K562 (cell line): ENCODE data around the gene HTR1D. TPM values are rescaled to one million over a fixed set of nuclear protein-coding genes. Genes with fewer than 3 reads are reported as not detected.

Source experiments
- ATAC-seq: fragments of 200-7000 bp; cut with Tn5 transposase; 3 replicates; pipeline ENCODE4 v1.9.1; 2020; ENCODE audit warnings: moderate library complexity
- BruUV-seq: library from RNA; stranded (reverse); fragments of 400-500 nt; replicated peaks from 2 replicates; lab custom pipeline; 2021; lab: Mats Ljungman, UMichigan
- CTCF ChIA-PET: fragments of 300-600 bp; formaldehyde crosslinking; extraction: SDS; loops from one replicate; lab custom pipeline; 2021; ENCODE audit warnings: low intra/inter-chr PET ratio; lab: Yijun Ruan, JAX
- POLR2A ChIA-PET: fragments of 300-600, 350-650 bp; sonication (Branson Sonifier 250); formaldehyde crosslinking; extraction: SDS; loops from one replicate; lab custom pipeline; 2021; ENCODE audit warnings: antibody characterized with exemption, inconsistent platforms; lab: Yijun Ruan, JAX
- DNase-seq, 4 experiments: peaks; one replicate each; pipeline versions ENCODE4 v3.0.0 to v3.0.0-alpha.2; 2011 to 2018; ENCODE audit warnings: low spot score in 3 of 4, mixed read lengths in 3 of 4; ENCODE audit errors: extremely low read depth in 1 of 4
- FAIRE-seq: peaks from 2 replicates; lab custom pipeline; 2011; peaks lifted over from hg19 to GRCh38; lab: Jason Lieb, UNC
- H2AFZ ChIP-seq: 2 replicates; pipeline ENCODE4 v1.6.0; 2011; ENCODE audit warnings: low read depth, low read length, control low read depth, inconsistent platforms
- H3K27ac ChIP-seq: fragments of 200-600 bp; 3 replicates; pipeline ENCODE4 v1.8.0; 2011; ENCODE audit warnings: low read depth, mild to moderate bottlenecking, control low read depth, inconsistent platforms, low read length, moderate library complexity, mixed read lengths; ENCODE audit errors: extremely low read depth
- H3K27me3 ChIP-seq, 2 experiments: fragments of 300-600 bp in 1 of 2; 2 replicates in 1 of 2; 3 replicates in 1 of 2; pipeline versions ENCODE4 v1.6.0 to v1.8.0; 2011; ENCODE audit warnings: inconsistent platforms in 2 of 2, low read length in 2 of 2, mild to moderate bottlenecking in 1 of 2, mixed read lengths in 1 of 2, moderate library complexity in 1 of 2; ENCODE audit not compliant: control insufficient read depth in 2 of 2, insufficient read depth in 2 of 2
- H3K36me3 ChIP-seq: fragments of 300-600 bp; 3 replicates; pipeline ENCODE4 v1.8.0; 2011; ENCODE audit warnings: mild to moderate bottlenecking, low read length, inconsistent platforms; ENCODE audit not compliant: control insufficient read depth, insufficient read depth
- H3K4me1 ChIP-seq, 2 experiments: fragments of 200-600 bp in 1 of 2; replicated peaks in 1 of 2; 2 replicates in 1 of 2; 3 replicates in 1 of 2; pipeline versions ENCODE4 v1.5.1 to v1.8.0; 2011; ENCODE audit warnings: inconsistent platforms in 2 of 2, low read length in 2 of 2, mild to moderate bottlenecking in 1 of 2, mixed read lengths in 1 of 2, moderate library complexity in 1 of 2; ENCODE audit not compliant: control insufficient read depth in 2 of 2, insufficient read depth in 2 of 2
- H3K4me2 ChIP-seq: 2 replicates; pipeline ENCODE4 v1.6.1; 2011; ENCODE audit warnings: low read length, control low read depth, inconsistent platforms, mixed read lengths; ENCODE audit not compliant: insufficient read depth
- H3K4me3 ChIP-seq: fragments of 200-600 bp; sonication (generic), shearing (Covaris generic); 2 replicates; pipeline ENCODE4 v1.5.1; 2016; ENCODE audit warnings: control low read depth, inconsistent platforms
- H3K79me2 ChIP-seq: fragments of 200-600 bp; 3 replicates; pipeline ENCODE4 v1.8.0; 2011; ENCODE audit warnings: low read length, inconsistent platforms; ENCODE audit not compliant: control insufficient read depth, insufficient read depth
- H3K9ac ChIP-seq, 2 experiments: 2 replicates each; pipeline versions ENCODE4 v1.6.0 to v1.6.1; 2011; ENCODE audit warnings: low read depth in 2 of 2, low read length in 2 of 2, control low read depth in 1 of 2, inconsistent platforms in 1 of 2, mild to moderate bottlenecking in 1 of 2, mixed read lengths in 1 of 2; ENCODE audit not compliant: insufficient read depth in 1 of 2
- H3K9me1 ChIP-seq: one replicate; pipeline ENCODE4 v1.6.0; 2011; ENCODE audit warnings: inconsistent platforms, mild to moderate bottlenecking, low read length, moderate library complexity; ENCODE audit not compliant: control insufficient read depth, insufficient read depth
- H3K9me3 ChIP-seq: replicated peaks from 2 replicates; pipeline ENCODE4 v1.5.1; 2011; ENCODE audit warnings: low read depth, low read length, inconsistent platforms; ENCODE audit not compliant: control insufficient read depth, insufficient read depth
- H4K20me1 ChIP-seq: replicated peaks from 2 replicates; pipeline ENCODE4 v1.6.1; 2011; ENCODE audit warnings: low read length, inconsistent platforms, mixed read lengths; ENCODE audit not compliant: control insufficient read depth, insufficient read depth
- BMI1 ChIP-seq: fragments of 150-350 bp; IDR thresholded peaks from 2 replicates; pipeline ENCODE4 v1.6.1; 2014; ENCODE audit warnings: low read length
- CBX8 ChIP-seq: fragments of 200-600 bp; sonication (generic); IDR thresholded peaks from 2 replicates; pipeline ENCODE4 v1.6.1; 2012; ENCODE audit warnings: borderline replicate concordance, mixed run types, low read depth, mild to moderate bottlenecking, moderate library complexity, mixed read lengths, low read length, control low read depth, inconsistent platforms; ENCODE audit not compliant: poor library complexity, severe bottlenecking; ENCODE audit errors: extremely low read depth
- CCNT2 ChIP-seq: IDR thresholded peaks from 2 replicates; pipeline ENCODE4 v1.6.1; 2011; ENCODE audit warnings: borderline replicate concordance, low read depth, mild to moderate bottlenecking, moderate library complexity, mixed read lengths, low read length; ENCODE audit not compliant: insufficient read length; ENCODE audit errors: extremely low read depth
- CTCF ChIP-seq, 3 experiments: IDR thresholded peaks in 2 of 3; conservative IDR thresholded peaks in 1 of 3; 2 replicates each; pipeline ENCODE4 v1.5.1; 2011 to 2012; ENCODE audit warnings: low read length in 3 of 3, mild to moderate bottlenecking in 3 of 3, control low read depth in 2 of 3, improper control_type of control experiment in 1 of 3, inconsistent platforms in 1 of 3, low read depth in 1 of 3, mixed read lengths in 1 of 3, moderate library complexity in 1 of 3; ENCODE audit not compliant: insufficient read depth in 2 of 3
- DACH1 ChIP-seq: fragments of 450-650 bp; IDR thresholded peaks from 2 replicates; pipeline ENCODE4 v1.6.1; 2018; ENCODE audit not compliant: partially characterized antibody
- ESRRA ChIP-seq: fragments of 450-650 bp; IDR thresholded peaks from 2 replicates; pipeline ENCODE4 v1.6.1; 2014; ENCODE audit warnings: low read depth, mild to moderate bottlenecking, moderate library complexity, borderline replicate concordance
- GABPA ChIP-seq: fragments of 200-800 bp; sonication (Bioruptor generic); conservative IDR thresholded peaks from 2 replicates; pipeline ENCODE4 v1.6.1; 2016; ENCODE audit warnings: low read depth, missing genetic modification characterization, missing compliant biosample characterization
- GTF2A2 ChIP-seq: IDR thresholded peaks from 2 replicates; pipeline ENCODE4 v1.6.1; 2016; ENCODE audit warnings: mild to moderate bottlenecking, missing genetic modification characterization, missing compliant biosample characterization
- KDM2B ChIP-seq: fragments of 250-450 bp; sonication (Bioruptor Pico); IDR thresholded peaks from 2 replicates; pipeline ENCODE4 v1.8.0; 2021; ENCODE audit warnings: mild to moderate bottlenecking, moderate library complexity
- MEF2A ChIP-seq: IDR thresholded peaks from 2 replicates; pipeline ENCODE4 v1.6.1; 2011; ENCODE audit warnings: low read depth, mild to moderate bottlenecking, low read length, moderate library complexity; ENCODE audit not compliant: control insufficient read depth
- NR1H2 ChIP-seq: sonication (generic); formaldehyde crosslinking; IDR thresholded peaks from 2 replicates; pipeline ENCODE4 v1.4.0; 2020; ENCODE audit warnings: mild to moderate bottlenecking, missing genetic modification reagents
- NUFIP1 ChIP-seq: fragments of 450-650 bp; IDR thresholded peaks from 2 replicates; pipeline ENCODE4 v1.6.1; 2018; ENCODE audit not compliant: partially characterized antibody
- PHTF2 ChIP-seq: fragments of 250-450 bp; sonication (Bioruptor Pico); IDR thresholded peaks from 2 replicates; pipeline ENCODE4 v1.5.0; 2021; ENCODE audit warnings: mild to moderate bottlenecking
- RFX1 ChIP-seq: fragments of 450-650 bp; IDR thresholded peaks from 2 replicates; pipeline ENCODE4 v1.6.1; 2016; ENCODE audit warnings: mild to moderate bottlenecking, moderate library complexity
- SETDB1 ChIP-seq: IDR thresholded peaks from one replicate; pipeline ENCODE4 v1.6.1; 2012; ENCODE audit warnings: low read length, control low read depth, inconsistent platforms
- SIX5 ChIP-seq, 2 experiments: IDR thresholded peaks; 2 replicates each; pipeline ENCODE4 v1.6.1; 2011; ENCODE audit warnings: low read length in 2 of 2, borderline replicate concordance in 1 of 2, low read depth in 1 of 2, mild to moderate bottlenecking in 1 of 2, moderate library complexity in 1 of 2; ENCODE audit not compliant: insufficient read depth in 1 of 2
- SP1 ChIP-seq: sonication (generic); formaldehyde crosslinking; IDR thresholded peaks from 2 replicates; pipeline ENCODE4 v1.8.1; 2022; ENCODE audit warnings: mild to moderate bottlenecking, missing genetic modification reagents
- ZNF12 ChIP-seq: sonication (generic); formaldehyde crosslinking; IDR thresholded peaks from 2 replicates; pipeline ENCODE4 v1.4.0; 2020; ENCODE audit warnings: mild to moderate bottlenecking, missing genetic modification reagents
- WGBS: fragments of 100-300 bp; shearing (Covaris generic); methylation state at CpG from one replicate; pipeline ENCODE4 v1.1.6; 2016; ENCODE audit warnings: low coverage, mixed read lengths; ENCODE audit not compliant: insufficient coverage; ENCODE audit errors: missing lambda C conversion rate; 5-methylcytosine and 5-hydroxymethylcytosine counted together
- in situ Hi-C: fragments of 300-500 bp; cut with MboI; formaldehyde crosslinking; loops from 4 replicates; pipeline ENCODE4 v1.15.0; 2018; ENCODE audit warnings: inconsistent platforms, mixed read lengths
- intact Hi-C: fragments of 100-400 bp; cut with micrococcal nuclease; formaldehyde crosslinking; loops from 2 replicates; pipeline ENCODE4 v1.14.2; 2022
- polyA plus RNA-seq, 8 experiments: library from polyadenylated mRNA; depleted of rRNA in 4 of 8; stranded (reverse) in 5 of 8; unstranded in 3 of 8; fragments of >200 nt; fragmentation: Nextera tagmentation in 2 of 8; fragmentation: Illumina TruSeq in 1 of 8; extraction: Ambion mirVana in 2 of 8; extraction: Trizol in 1 of 8; gene quantifications; 2 replicates each; pipeline versions ENCODE4 v1.2.1 to v1.2.3, GENCODE V29; 2011 to 2014; ENCODE audit warnings: inconsistent platforms in 1 of 8, missing spikeins in 1 of 8
- total RNA-seq, 7 experiments: library from RNA; depleted of rRNA in 6 of 7; stranded (reverse); fragments of >200 nt in 6 of 7; fragmentation: Illumina TruSeq in 2 of 7; extraction: Trizol in 2 of 7; gene quantifications; 2 replicates each; pipeline versions ENCODE4 v1.2.1 to v1.2.3, GENCODE V29; 2011 to 2021; ENCODE audit warnings: low replicate concordance in 1 of 7
- TF ChIP-seq, protein P1 (sequence below): fragments of 250-450 bp; sonication (Bioruptor Pico); IDR thresholded peaks from 2 replicates; pipeline ENCODE4 v1.4.0; 2020

Gene HTR1D
- total and polyA plus RNA-seq, 9 of the 15 experiments (the other 6 are each of a cell fraction or from before 2014, with no cell fraction given): 0.03 to 0.09 (median 0.04) TPM; not detected in 4

GRCh38 chr1:23187637-23188036 is 29.7 kb downstream of the HTR1D start:
- POLR2A ChIA-PET: interaction anchor here (1.2 kb wide), 1 partner anchor 20 kb away, joined by 3 read pairs; no protein-coding TSS in a partner anchor
- Histone ChIP-seq H3K36me3 (no peaks in the 10 kb centered on the region), H3K9ac (no peak overlapping the region), H3K27me3 (peaks cover 16 to 26% of the 10 kb centered on the region in 2 experiments), H4K20me1 (peaks cover 4% of the 10 kb centered on the region; the same call in 1 of the 2 replicates), H2AFZ (no peak overlapping the region), H3K9me1 (no peaks in the 10 kb centered on the region)
- no peak for ATAC-seq
- intact Hi-C loops: no loop called here
- DNase-seq: no peak
- CTCF ChIA-PET: interaction anchor here (1.2 kb wide), 1 partner anchor 211 kb away, joined by 3 read pairs; no protein-coding TSS in a partner anchor
- BruUV-seq: no TSS peak
- no peak for FAIRE-seq
- TF ChIP-seq NUFIP1 (no peak), GTF2A2 (no peak), ESRRA (no peak), DACH1 (no peak), SETDB1 (no peak), CTCF (IDR thresholded peaks at IDR 0.05 in 2 of 3, conservative IDR thresholded peaks at IDR 0.05 in 1 of 3; ENCODE audit: insufficient read depth in 2 of 3, low read depth in 1 of 3, low read length in 3 of 3) (no peak), SIX5 (IDR thresholded peaks at IDR 0.05; ENCODE audit: borderline replicate concordance in 1 of 2, insufficient read depth in 1 of 2, low read depth in 1 of 2, low read length in 2 of 2) (no peak), SP1 (CRISPR knock-in tag) (no peak), NR1H2 (CRISPR knock-in tag) (no peak), PHTF2 (no peak), RFX1 (no peak), CBX8 (no peak), KDM2B (CRISPR knock-in tag) (no peak), CCNT2 (no peak), BMI1 (no peak), GABPA (tag) (no peak), MEF2A (no peak), ZNF12 (CRISPR knock-in tag) (no peak)
- TF ChIP-seq, protein P1, sequence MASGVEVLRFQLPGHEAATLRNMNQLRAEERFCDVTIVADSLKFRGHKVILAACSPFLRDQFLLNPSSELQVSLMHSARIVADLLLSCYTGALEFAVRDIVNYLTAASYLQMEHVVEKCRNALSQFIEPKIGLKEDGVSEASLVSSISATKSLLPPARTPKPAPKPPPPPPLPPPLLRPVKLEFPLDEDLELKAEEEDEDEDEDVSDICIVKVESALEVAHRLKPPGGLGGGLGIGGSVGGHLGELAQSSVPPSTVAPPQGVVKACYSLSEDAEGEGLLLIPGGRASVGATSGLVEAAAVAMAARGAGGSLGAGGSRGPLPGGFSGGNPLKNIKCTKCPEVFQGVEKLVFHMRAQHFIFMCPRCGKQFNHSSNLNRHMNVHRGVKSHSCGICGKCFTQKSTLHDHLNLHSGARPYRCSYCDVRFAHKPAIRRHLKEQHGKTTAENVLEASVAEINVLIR (CRISPR knock-in tag): no peak
- TF ChIP-seq, all 486 proteins: peak for 0
- no peak overlapping the region for H3K4me2 ChIP-seq
- no peaks in the 10 kb centered on the region; a peak in 2 of 5 replicates for H3K4me1 ChIP-seq
- no peaks in the 10 kb centered on the region for H3K79me2 ChIP-seq
- in situ Hi-C loops: loop anchor here (5.0 kb wide), 2 partner anchors 90 to 210 kb away; no protein-coding TSS in a partner anchor
- 31% methylated on average over 5 of the region's 5 CpGs for WGBS
- no peak overlapping the region for H3K27ac ChIP-seq
- H3K4me3 ChIP-seq: no peak overlapping the region
- no peaks in the 10 kb centered on the region for H3K9me3 ChIP-seq
